GM10266 (cell line): ENCODE results near the gene LRRC9.
A peak's percentile ranks its signal among the peaks of the same experiment; 100 is the strongest.
"Not testable (repeated sequence)": the region's sequence is repeated elsewhere in the genome, so short reads cannot be mapped to it uniquely, and the experiment has no call there.

Experiments used
- DNase-seq: peaks from one replicate; pipeline ENCODE4 v3.0.0; 2012; ENCODE audit errors: extremely low spot score
- TF ChIP-seq, protein P1 (sequence below): IDR thresholded peaks from 2 replicates; pipeline ENCODE4 v1.5.1; 2012; ENCODE audit warnings: mild to moderate bottlenecking, low read depth; ENCODE audit not compliant: control insufficient read depth, insufficient read depth; ENCODE audit errors: missing control alignments

LRRC9 gene

GRCh38 chr14:60021619-60022018 lies 101.7 kb downstream of the LRRC9 start:
- TF ChIP-seq, protein P1, sequence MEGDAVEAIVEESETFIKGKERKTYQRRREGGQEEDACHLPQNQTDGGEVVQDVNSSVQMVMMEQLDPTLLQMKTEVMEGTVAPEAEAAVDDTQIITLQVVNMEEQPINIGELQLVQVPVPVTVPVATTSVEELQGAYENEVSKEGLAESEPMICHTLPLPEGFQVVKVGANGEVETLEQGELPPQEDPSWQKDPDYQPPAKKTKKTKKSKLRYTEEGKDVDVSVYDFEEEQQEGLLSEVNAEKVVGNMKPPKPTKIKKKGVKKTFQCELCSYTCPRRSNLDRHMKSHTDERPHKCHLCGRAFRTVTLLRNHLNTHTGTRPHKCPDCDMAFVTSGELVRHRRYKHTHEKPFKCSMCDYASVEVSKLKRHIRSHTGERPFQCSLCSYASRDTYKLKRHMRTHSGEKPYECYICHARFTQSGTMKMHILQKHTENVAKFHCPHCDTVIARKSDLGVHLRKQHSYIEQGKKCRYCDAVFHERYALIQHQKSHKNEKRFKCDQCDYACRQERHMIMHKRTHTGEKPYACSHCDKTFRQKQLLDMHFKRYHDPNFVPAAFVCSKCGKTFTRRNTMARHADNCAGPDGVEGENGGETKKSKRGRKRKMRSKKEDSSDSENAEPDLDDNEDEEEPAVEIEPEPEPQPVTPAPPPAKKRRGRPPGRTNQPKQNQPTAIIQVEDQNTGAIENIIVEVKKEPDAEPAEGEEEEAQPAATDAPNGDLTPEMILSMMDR: no peak
- DNase-seq: no peak

DNA sequence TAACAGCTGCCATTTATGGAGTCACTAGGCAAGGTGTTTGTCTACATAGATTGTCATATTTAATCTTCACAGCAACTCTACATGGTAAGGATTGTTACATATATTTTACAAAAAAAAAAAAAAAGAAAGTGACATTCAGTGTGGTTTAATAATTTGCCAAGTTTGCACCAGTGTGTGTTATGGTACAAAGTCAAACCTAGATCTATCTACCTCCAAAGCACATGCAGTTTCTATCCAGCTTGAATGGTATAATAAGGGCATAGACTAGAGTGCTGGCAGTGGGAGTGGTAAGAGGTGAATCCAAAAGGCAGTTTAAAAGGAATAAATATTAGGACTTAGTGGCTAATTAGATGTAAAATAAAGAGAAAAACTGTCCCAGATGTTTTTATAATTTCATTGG lies 105.6 kb downstream of the LRRC9 start:
- no peak for DNase-seq
- TF ChIP-seq, protein P1: no peak

DNA sequence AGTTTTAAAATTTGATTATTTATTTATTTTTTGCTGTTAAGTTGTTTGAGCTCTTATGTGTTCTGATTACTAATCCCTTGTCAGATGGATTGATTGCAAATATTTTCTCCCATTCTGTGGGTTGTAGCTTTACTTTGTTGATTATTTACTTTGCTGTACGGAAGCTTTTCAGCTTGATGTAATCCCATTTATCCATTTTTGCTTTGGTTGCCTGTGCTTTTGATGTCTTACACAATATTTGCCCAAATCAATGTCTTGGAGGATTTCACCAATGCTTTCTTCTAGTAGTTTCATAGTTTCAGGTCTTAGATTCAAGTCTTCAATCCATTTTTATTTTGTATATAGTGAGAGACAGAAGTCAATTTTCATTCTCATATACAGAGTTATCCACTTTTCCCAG lies 115.2 kb downstream of the LRRC9 start:
- no peak for DNase-seq
- TF ChIP-seq, protein P1: no peak

- DNase-seq: not testable (repeated sequence)
These were observed 128.0 kb downstream of the LRRC9 start for GRCh38 chr14:60047976-60048375.

GRCh38 chr14:60051721-60052221 lies 131.8 kb downstream of the LRRC9 start:
- TF ChIP-seq, protein P1: no peak
- no peak for DNase-seq

- DNase-seq: no peak
- TF ChIP-seq, protein P1: no peak
These were observed 138.1 kb downstream of the LRRC9 start for GRCh38 chr14:60058087-60058486.

DNA sequence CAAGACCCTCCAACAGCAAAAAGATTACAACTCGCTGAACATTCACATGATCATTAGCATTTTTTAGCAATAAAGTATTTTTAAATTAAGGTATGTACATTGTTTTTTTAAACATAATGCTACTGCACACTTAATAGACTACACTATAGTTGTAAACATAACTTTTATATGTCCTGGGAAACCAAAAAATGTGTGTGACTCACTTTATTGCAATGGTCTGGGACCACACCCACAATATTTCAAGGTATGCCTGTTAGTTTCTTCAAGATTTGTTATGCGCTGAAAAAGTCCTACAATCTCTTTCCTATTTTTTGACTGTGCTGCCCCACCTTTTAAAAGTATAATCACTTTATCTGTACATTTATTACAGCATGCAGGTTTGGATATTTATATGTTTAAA lies 141.4 kb downstream of the LRRC9 start:
- TF ChIP-seq, protein P1: no peak
- no peak for DNase-seq

GRCh38 chr14:60064491-60065072 lies 144.6 kb downstream of the LRRC9 start:
- TF ChIP-seq, protein P1: peak; percentile 52
- DNase-seq: peak; percentile 17
